Psoas muscle (tissue), 8 donors: Measurements from ENCODE around the gene NSL1. TPM values are rescaled to one million over a fixed set of nuclear protein-coding genes. Genes with fewer than 3 reads are reported as not detected.

Experiments used
- ATAC-seq, 4 donors: fragments of 200-7000 bp; cut with Tn5 transposase; one replicate each; pipeline ENCODE4 v1.9.1; 2020; ENCODE audit warnings: moderate library complexity in 3 of 4, mild to moderate bottlenecking in 2 of 4
- DNase-seq, 2 donors: peaks; one replicate each; pipeline ENCODE4 v3.0.0-alpha.2; 2020
- H3K27ac ChIP-seq: fragments of 200-600 bp; one replicate; pipeline ENCODE4 v1.8.0; 2022
- H3K27me3 ChIP-seq, 3 donors: fragments of 200-600 bp in 1 of 3; one replicate each; pipeline versions ENCODE4 v1.6.1 to v1.8.0; 2013 to 2022; ENCODE audit warnings: low read length in 2 of 3, mild to moderate bottlenecking in 2 of 3, moderate library complexity in 1 of 3; ENCODE audit not compliant: insufficient read depth in 3 of 3
- H3K36me3 ChIP-seq, 2 donors: fragments of 200-600 bp in 1 of 2; one replicate each; pipeline versions ENCODE4 v1.6.1 to v1.8.0; 2013 to 2022; ENCODE audit warnings: low read depth in 1 of 2, mild to moderate bottlenecking in 1 of 2, moderate library complexity in 1 of 2; ENCODE audit not compliant: insufficient read depth in 1 of 2
- H3K4me1 ChIP-seq: fragments of 200-600 bp; one replicate; pipeline ENCODE4 v1.8.0; 2022
- H3K4me3 ChIP-seq: fragments of 200-600 bp; one replicate; pipeline ENCODE4 v1.8.0; 2022; ENCODE audit warnings: mild to moderate bottlenecking
- H3K9me3 ChIP-seq: fragments of 200-600 bp; one replicate; pipeline ENCODE4 v1.8.0; 2022
- WGBS, 3 donors: extraction: QIAGEN DNeasy Blood & Tissue Kit; methylation state at CpG; one replicate each; pipeline versions ENCODE4 v1.1.6 to v1.1.7; 2013; 5-methylcytosine and 5-hydroxymethylcytosine counted together
- intact Hi-C, 2 donors: fragments of 100-400 bp; cut with DNase I; formaldehyde crosslinking; loops; one replicate each; pipeline versions ENCODE4 v1.11.0 to v1.14.2; 2022
- polyA plus RNA-seq, 3 donors: library from polyadenylated mRNA; stranded (reverse); fragments of 200-250 nt; gene quantifications; one replicate each; pipeline ENCODE4 v1.2.3, GENCODE V29; 2013
- total RNA-seq, 4 donors: library from RNA; stranded (reverse); fragmentation: NEBNext Ultra II Directional in 2 of 4; extraction: Animal tissue kit (Norgen Biotek cat#: 25700) in 2 of 4; gene quantifications; one replicate each; pipeline versions ENCODE4 v1.2.1 to v1.2.4, GENCODE V29; 2021 to 2023
- TF ChIP-seq, protein P1 (sequence below): fragments of 200-600 bp; IDR thresholded peaks from one replicate; pipeline ENCODE4 v1.8.0; 2022; ENCODE audit warnings: antibody characterized with exemption
- donor health status: healthy with polysubstance abuse.
- donor health status: DM: no; HTN: no; CAD: no; lungs with moderate emphysema.
- donor health status: Bipolar disorder and iron deficiency.
- donor health status: healthy.
- donor health status: DM: yes; HTN: yes; CAD: no.
- donor health status: DM: no; HTN: no; CAD: no.
- donor health status: DM: no; HTN: no; CAD: no.
- donor health status: DM: yes; HTN: yes; CAD: no.

The NSL1 gene
- total and polyA plus RNA-seq, 7 donors = 13.2 to 34.5 (median 18.6) TPM

DNA sequence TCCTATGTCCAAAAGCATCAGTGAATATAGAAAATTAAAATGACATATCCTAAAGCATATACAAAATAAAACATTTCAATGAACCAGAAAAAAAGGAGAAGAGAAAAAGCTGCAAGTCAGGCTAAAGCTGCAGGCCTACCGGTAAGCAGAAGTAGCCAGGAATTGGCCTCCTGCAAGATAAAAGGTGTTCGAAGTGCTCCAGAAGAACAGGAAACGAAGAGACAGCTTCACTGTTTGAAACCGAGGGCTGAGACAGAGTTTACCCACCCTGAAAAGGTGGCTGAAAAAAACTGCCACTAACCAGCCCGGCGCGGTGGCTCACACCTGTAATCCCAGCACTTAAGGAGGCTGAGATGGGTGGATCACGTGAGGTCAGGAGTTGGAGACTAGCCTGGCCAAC is 37.4 kb downstream of the NSL1 start:
- H3K27ac ChIP-seq = no peak overlapping the region
- no peak overlapping the region for H3K4me3 ChIP-seq
- no peak for DNase-seq
- 78 to 80% (median 78%) methylated on average over 8 of the region's 8 CpGs for whole genome bisulfite sequencing, 3 donors
- ATAC-seq = no peak
- no peaks in the 10 kb centered on the region for H3K9me3 ChIP-seq
- H3K36me3 ChIP-seq = no peaks in the 10 kb centered on the region
- H3K27me3 ChIP-seq = no peaks in the 10 kb centered on the region
- intact Hi-C loops = no loop called here
- H3K4me1 ChIP-seq = no peaks in the 10 kb centered on the region
- TF ChIP-seq, protein P1, sequence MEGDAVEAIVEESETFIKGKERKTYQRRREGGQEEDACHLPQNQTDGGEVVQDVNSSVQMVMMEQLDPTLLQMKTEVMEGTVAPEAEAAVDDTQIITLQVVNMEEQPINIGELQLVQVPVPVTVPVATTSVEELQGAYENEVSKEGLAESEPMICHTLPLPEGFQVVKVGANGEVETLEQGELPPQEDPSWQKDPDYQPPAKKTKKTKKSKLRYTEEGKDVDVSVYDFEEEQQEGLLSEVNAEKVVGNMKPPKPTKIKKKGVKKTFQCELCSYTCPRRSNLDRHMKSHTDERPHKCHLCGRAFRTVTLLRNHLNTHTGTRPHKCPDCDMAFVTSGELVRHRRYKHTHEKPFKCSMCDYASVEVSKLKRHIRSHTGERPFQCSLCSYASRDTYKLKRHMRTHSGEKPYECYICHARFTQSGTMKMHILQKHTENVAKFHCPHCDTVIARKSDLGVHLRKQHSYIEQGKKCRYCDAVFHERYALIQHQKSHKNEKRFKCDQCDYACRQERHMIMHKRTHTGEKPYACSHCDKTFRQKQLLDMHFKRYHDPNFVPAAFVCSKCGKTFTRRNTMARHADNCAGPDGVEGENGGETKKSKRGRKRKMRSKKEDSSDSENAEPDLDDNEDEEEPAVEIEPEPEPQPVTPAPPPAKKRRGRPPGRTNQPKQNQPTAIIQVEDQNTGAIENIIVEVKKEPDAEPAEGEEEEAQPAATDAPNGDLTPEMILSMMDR = no peak

DNA sequence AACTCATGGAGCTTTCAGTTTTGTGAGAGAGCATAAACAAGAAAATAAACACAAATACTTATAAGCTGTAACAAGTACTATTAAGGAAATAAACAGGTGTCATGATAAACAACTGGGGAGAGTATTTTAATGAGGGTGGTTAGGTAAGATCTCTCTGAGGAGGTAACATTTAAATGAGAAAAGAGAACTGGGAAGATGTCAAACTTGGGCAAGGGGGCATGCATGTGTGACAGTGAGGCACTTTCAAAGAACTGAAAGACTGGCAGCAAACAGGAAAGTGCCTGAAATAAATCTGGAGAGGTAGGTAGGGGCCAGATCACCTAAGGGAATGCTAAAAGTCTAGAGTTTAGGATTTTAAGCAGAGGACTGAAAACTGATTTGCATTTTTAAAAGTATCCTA is 37.8 kb downstream of the NSL1 start:
- Histone ChIP-seq H3K27ac (no peak overlapping the region), H3K9me3 (no peaks in the 10 kb centered on the region), H3K27me3 (no peaks in the 10 kb centered on the region), H3K4me3 (no peak overlapping the region), H3K36me3 (no peaks in the 10 kb centered on the region), H3K4me1 (no peaks in the 10 kb centered on the region)
- DNase-seq = no peak
- intact Hi-C loops = no loop called here
- TF ChIP-seq, protein P1 = no peak
- no peak for ATAC-seq

DNA sequence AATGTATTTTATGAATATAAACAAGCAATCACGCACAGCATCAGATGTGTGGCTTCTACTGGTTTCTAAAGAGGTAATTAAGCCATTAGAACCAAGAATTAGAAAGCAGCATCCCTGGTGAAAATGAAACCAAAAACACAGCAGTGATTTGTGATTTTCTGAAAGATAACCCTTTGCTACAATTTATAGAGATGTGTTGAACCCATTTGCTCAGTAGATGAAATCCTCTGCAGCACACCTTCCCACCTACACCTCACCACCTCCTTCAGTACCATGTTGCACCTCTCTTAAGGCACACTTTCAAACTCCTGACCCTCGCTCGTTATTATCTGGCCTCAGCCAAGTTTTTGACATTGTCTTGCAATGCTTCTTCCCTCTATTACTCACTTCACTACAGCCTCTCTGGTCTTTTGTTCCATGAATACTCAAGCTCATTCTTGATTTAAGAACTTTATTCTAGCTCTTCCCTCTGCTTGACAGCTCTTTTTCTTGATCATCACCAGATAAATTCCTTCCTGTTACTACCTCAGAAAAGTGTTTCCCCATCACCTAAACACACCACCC is 38.6 kb downstream of the NSL1 start:
- no peak for ATAC-seq
- DNase-seq = no peak
- H3K9me3 ChIP-seq = no peaks in the 10 kb centered on the region
- no peaks in the 10 kb centered on the region for H3K4me1 ChIP-seq
- intact Hi-C loops = no loop called here
- H3K36me3 ChIP-seq = no peaks in the 10 kb centered on the region
- H3K27me3 ChIP-seq = no peaks in the 10 kb centered on the region
- H3K4me3 ChIP-seq = peak overlapping the region; percentile 18
- 56 to 68% (median 57%) methylated on average over 3 of the region's 3 CpGs for WGBS, 3 donors
- H3K27ac ChIP-seq = no peak overlapping the region
- TF ChIP-seq, protein P1 = no peak

DNA sequence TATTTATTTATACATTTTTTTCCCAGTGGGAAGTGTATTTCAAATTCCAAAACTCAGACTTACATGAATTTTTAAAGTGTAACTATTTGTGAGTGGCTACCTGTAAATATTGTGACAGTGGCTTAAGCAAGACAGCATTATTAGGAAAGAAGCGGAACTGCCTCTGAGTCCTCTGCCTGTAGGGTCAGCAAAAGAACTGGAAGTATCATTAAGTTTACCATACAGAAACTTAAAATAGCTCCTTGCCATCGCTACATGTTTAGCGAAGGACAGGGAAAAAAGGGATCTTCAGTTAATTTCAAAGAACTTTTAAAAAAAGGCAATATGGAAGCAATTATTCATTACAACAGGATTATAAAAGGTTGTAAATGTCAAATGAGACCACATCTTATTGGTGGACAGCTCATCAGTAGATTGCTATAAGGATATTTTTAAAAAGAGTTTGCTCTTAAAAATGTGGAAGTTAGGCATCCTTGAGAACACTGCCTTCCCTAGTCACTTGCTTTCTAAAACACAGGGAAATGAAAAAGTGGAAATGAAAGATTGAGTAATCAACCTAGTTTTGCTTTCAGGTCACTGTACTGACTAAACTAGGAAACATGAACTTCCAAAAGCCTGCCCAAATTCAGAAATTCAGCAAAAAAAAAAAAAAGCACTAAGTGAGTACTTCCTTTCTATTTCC is 39.2 kb downstream of the NSL1 start:
- H3K27ac ChIP-seq = no peak overlapping the region
- H3K4me1 ChIP-seq = no peaks in the 10 kb centered on the region
- WGBS, 3 donors = 91 to 94% (median 91%) methylated on average over 3 of the region's 3 CpGs
- no peaks in the 10 kb centered on the region for H3K9me3 ChIP-seq
- intact Hi-C loops = no loop called here
- peak overlapping the region; percentile 18 for H3K4me3 ChIP-seq
- no peaks in the 10 kb centered on the region for H3K27me3 ChIP-seq
- no peaks in the 10 kb centered on the region for H3K36me3 ChIP-seq
- TF ChIP-seq, protein P1 = no peak
- DNase-seq (no peak), ATAC-seq (peak in 1 of 4 donors; percentile 53)
